ENCODE measurements around the gene PIK3CG. TPM values are rescaled to one million over a fixed set of nuclear protein-coding genes. Genes with fewer than 3 reads are reported as not detected.

PIK3CG gene
- 44.8 and 46.9 TPM in 2 replicates for total RNA-seq
- 40.7 TPM for total RNA-seq (2013)
- polyA plus RNA-seq = 13.3 and 18.4 TPM in 2 replicates
- 73.5 and 83.3 TPM in 2 replicates for polyA minus RNA-seq

DNA sequence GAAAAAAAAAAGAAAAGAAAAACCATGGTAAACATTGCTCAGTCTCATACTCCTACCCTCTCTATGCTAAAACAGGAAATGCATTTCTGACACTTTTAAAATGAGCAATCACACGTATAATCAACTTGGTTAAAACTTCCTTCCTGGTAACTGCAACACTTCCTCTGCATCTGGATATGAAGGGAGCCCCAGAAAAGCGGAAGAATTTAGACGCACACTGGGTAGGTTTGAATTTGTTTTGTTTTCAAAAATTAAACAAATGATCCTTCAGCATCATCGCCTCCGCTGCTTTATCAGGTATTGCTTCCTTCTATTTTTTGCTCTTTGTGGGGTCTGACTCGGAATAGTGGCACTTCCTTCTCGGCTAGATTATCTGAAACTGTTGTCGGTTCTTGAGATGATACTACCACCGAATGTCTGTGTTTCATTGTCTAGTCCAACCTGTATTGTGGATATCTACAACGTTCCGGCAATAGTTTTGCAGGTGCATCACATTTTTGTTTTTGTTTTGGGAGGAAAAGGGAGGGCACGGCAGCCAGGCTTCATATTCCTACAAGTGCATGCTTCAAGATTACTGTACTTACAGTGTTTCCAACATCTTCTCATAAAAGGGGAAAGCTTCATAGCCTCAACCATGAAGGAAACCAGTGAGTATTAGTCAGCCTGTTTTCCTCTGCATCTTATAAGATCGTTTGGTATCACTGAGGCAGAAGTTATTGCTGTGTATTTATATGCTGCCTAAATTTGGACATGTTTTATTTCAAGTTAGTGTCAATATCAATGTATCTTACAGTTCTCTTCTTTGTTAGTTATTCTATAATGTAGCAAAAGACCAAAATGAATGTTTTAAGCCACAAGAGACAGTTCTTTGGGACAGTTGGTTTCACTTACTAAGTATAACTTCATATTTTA, at the start of gene PIK3CG:
TSS of gene PIK3CG (plus strand) at position 153 of the 912 bp plus-strand sequence. CDS start 2,280 bp downstream, outside the sequence.
- Histone ChIP-seq H3K4me3 (ENCODE audit: control extremely low read depth in 1 of 5, extremely low read depth in 1 of 5, insufficient read depth in 1 of 5, low read depth in 2 of 5, low read length in 4 of 5) (peak within 1 kb of the TSS; percentile 72 to 100 (median 81)), H3K9ac (ENCODE audit: low read length) (peak within 1 kb of the TSS; percentile 78), H3K4me1 (ENCODE audit: control insufficient read depth in 2 of 2, insufficient read depth in 2 of 2, low read length in 2 of 2) (peaks cover 49 to 57% of the 10 kb centered on the region in 2 donors), H3K27me3 (replicated peaks in 1 of 4; ENCODE audit: control extremely low read depth in 1 of 4, control insufficient read depth in 3 of 4, insufficient read depth in 4 of 4, low read length in 3 of 4) (no peaks in the 10 kb centered on the region), H3K9me3 (ENCODE audit: control extremely low read depth in 1 of 3, control insufficient read depth in 2 of 3, insufficient read depth in 1 of 3, low read length in 2 of 3) (peaks cover 0 to 13% (median 0%) of the 10 kb centered on the region in 3 donors), H2AFZ (ENCODE audit: insufficient read depth, low read depth, low read length, poor library complexity, severe bottlenecking) (peak within 1 kb of the TSS; percentile 50), H3K79me2 (ENCODE audit: control insufficient read depth, insufficient read depth, low read length) (peaks cover 81% of the 10 kb centered on the region), H3K27ac (ENCODE audit: low read length in 2 of 2) (peak within 1 kb of the TSS; percentile 92), H3K36me3 (replicated peaks in 1 of 2; ENCODE audit: control extremely low read depth in 1 of 2, control insufficient read depth in 1 of 2, extremely low read depth in 1 of 2, insufficient read depth in 2 of 2, low read length in 1 of 2) (peaks cover 0 to 33% of the 10 kb centered on the region in 2 experiments), H3K4me2 (replicated peaks; ENCODE audit: low read depth, low read length, poor library complexity, severe bottlenecking) (peak within 1 kb of the TSS; percentile 71), H4K20me1 (ENCODE audit: control insufficient read depth, insufficient read depth, low read length, poor library complexity, severe bottlenecking) (no peaks in the 10 kb centered on the region)
- CTCF ChIA-PET = interaction anchor here (1.0 to 2.3 kb wide), 3 partner anchors 73 to 304 kb away, joined by 3 to 6 read pairs (median 5); no protein-coding TSS in a partner anchor
- Mint-ChIP-seq H3K27me3 (no peaks in the 10 kb centered on the region), H3K9me3 (ENCODE audit: insufficient read depth) (no peaks in the 10 kb centered on the region), H3K27ac (peak within 1 kb of the TSS; percentile 86), H3K4me3 (peak within 1 kb of the TSS; percentile 89), H3K4me1 (peaks cover 77% of the 10 kb centered on the region)
- DNase-seq (peak; percentile 90), ATAC-seq (ENCODE audit: low read depth) (peak; percentile 75)
- TF ChIP-seq EZH2 (IDR thresholded peaks at IDR 0.05; ENCODE audit: borderline replicate concordance, insufficient read depth, low read depth, low read length, poor library complexity, severe bottlenecking) (no peak), CTCF (IDR thresholded peaks at IDR 0.05) (no peak)
- POLR2A ChIA-PET = interaction anchor here (1.9 to 3.3 kb wide), 2 partner anchors 303 kb away, joined by 5 to 13 read pairs; partner anchors contain the start of gene HBP1
- intact Hi-C loops (cut with micrococcal nuclease) = loop anchor here (1.0 to 10.0 kb wide), 7 partner anchors 29 to 878 kb away; partner anchors contain the start of genes CCDC71L and PRKAR2B
- WGBS (ENCODE audit: insufficient coverage) = 5% methylated on average over 3 of the region's 13 CpGs

Measured in B cell (primary cell).